T-cell (primary cell): ENCODE measurements around the gene PDZD7. TPM values are rescaled to one million over a fixed set of nuclear protein-coding genes. Genes with fewer than 3 reads are reported as not detected.
A peak's percentile ranks its signal among the peaks of the same experiment; 100 is the strongest.

Experiments used
- ATAC-seq, 4 experiments: fragments of 200-7000 bp in 3 of 4; fragments of 150-1000 bp in 1 of 4; cut with Tn5 transposase; replicated peaks in 1 of 4; 1 replicate in 3 of 4; 2 replicates in 1 of 4; pipeline ENCODE4 v1.10.0; 2021; ENCODE audit warnings: moderate library complexity in 3 of 4, mild to moderate bottlenecking in 2 of 4, moderate number of reproducible peaks in 1 of 4
- CTCF ChIA-PET, 2 donors: fragments of 300-600 bp; sonication (Branson Sonifier 250); formaldehyde crosslinking; loops; one replicate each; lab custom pipeline; 2022; ENCODE audit warnings: antibody characterized with exemption in 2 of 2; lab: Charles Lee
- POLR2A ChIA-PET, 2 donors: fragments of 300-600 bp; sonication (Branson Sonifier 250); formaldehyde crosslinking; loops; one replicate each; lab custom pipeline; 2022; ENCODE audit warnings: antibody characterized with exemption in 2 of 2; lab: Charles Lee
- DNase-seq, 35 experiments: peaks; one replicate each; pipeline versions ENCODE4 v3.0.0 to v3.0.0-alpha.2; 2013 to 2023
- H3K27ac ChIP-seq: one replicate; pipeline ENCODE4 v1.5.1; 2013; ENCODE audit warnings: low read length
- H3K27me3 ChIP-seq, 2 experiments: replicated peaks in 1 of 2; 1 replicate in 1 of 2; 2 replicates in 1 of 2; pipeline versions ENCODE4 v1.6.1 to v1.7.0; 2013; ENCODE audit warnings: low read length in 1 of 2, mixed read lengths in 1 of 2; ENCODE audit not compliant: control insufficient read depth in 2 of 2, insufficient read depth in 2 of 2; ENCODE audit errors: extremely low read depth in 1 of 2
- H3K36me3 ChIP-seq, 2 donors: 1 replicate in 1 of 2; 2 replicates in 1 of 2; pipeline versions ENCODE4 v1.6.1 to v1.7.0; 2013; ENCODE audit warnings: low read length in 1 of 2; ENCODE audit not compliant: control insufficient read depth in 2 of 2, insufficient read depth in 1 of 2; ENCODE audit errors: extremely low read depth in 1 of 2
- H3K4me1 ChIP-seq, 2 experiments: 1 replicate in 1 of 2; 2 replicates in 1 of 2; pipeline versions ENCODE4 v1.6.1 to v1.7.0; 2013; ENCODE audit warnings: low read length in 2 of 2, mixed read lengths in 1 of 2; ENCODE audit not compliant: insufficient read depth in 2 of 2, control insufficient read depth in 1 of 2; ENCODE audit errors: extremely low read depth in 1 of 2
- H3K4me3 ChIP-seq, 2 donors: 1 replicate in 1 of 2; 2 replicates in 1 of 2; pipeline versions ENCODE4 v1.5.1 to v1.7.0; 2013; ENCODE audit warnings: mild to moderate bottlenecking in 2 of 2, low read length in 1 of 2, moderate library complexity in 1 of 2; ENCODE audit not compliant: control insufficient read depth in 1 of 2; ENCODE audit errors: extremely low read depth in 1 of 2
- H3K9me3 ChIP-seq: 2 replicates; pipeline ENCODE4 v1.7.0; 2013
- H3K27ac Mint-ChIP-seq, 2 donors: one replicate each; pipeline ENCODE4 v1.8.0; 2020 to 2021; ENCODE audit warnings: mild to moderate bottlenecking in 2 of 2, mixed read lengths in 2 of 2
- H3K27me3 Mint-ChIP-seq, 2 donors: one replicate each; pipeline ENCODE4 v1.8.0; 2021 to 2022; ENCODE audit warnings: mixed read lengths in 2 of 2
- H3K36me3 Mint-ChIP-seq: one replicate; pipeline ENCODE4 v1.8.0; 2021; ENCODE audit warnings: mixed read lengths
- H3K4me1 Mint-ChIP-seq, 3 donors: one replicate each; pipeline ENCODE4 v1.8.0; 2020 to 2022; ENCODE audit warnings: mixed read lengths in 3 of 3, mild to moderate bottlenecking in 1 of 3
- H3K4me3 Mint-ChIP-seq, 3 donors: one replicate each; pipeline ENCODE4 v1.8.0; 2020 to 2022; ENCODE audit warnings: mild to moderate bottlenecking in 3 of 3, mixed read lengths in 3 of 3, moderate library complexity in 3 of 3
- H3K9me3 Mint-ChIP-seq, 3 donors: one replicate each; pipeline ENCODE4 v1.8.0; 2020 to 2022; ENCODE audit warnings: mixed read lengths in 3 of 3
- WGBS: methylation state at CpG from one replicate; pipeline ENCODE4 v1.1.5; 2013; ENCODE audit warnings: missing lambda C conversion rate; ENCODE audit not compliant: insufficient coverage; 5-methylcytosine and 5-hydroxymethylcytosine counted together
- total RNA-seq, 35 experiments: library from RNA in 6 of 35; stranded (reverse) in 6 of 35; fragments of 120-200 nt in 1 of 35; gene quantifications; one replicate each; pipeline versions ENCODE4 v1.2.1 to v1.2.4 and lab custom pipeline; 2013 to 2026

The PDZD7 gene
- total RNA-seq, 5 donors from 2014 or later (not counting 1 experiment from before 2014, with no cell fraction given) = 1.7 to 2.7 (median 2.3) TPM

DNA sequence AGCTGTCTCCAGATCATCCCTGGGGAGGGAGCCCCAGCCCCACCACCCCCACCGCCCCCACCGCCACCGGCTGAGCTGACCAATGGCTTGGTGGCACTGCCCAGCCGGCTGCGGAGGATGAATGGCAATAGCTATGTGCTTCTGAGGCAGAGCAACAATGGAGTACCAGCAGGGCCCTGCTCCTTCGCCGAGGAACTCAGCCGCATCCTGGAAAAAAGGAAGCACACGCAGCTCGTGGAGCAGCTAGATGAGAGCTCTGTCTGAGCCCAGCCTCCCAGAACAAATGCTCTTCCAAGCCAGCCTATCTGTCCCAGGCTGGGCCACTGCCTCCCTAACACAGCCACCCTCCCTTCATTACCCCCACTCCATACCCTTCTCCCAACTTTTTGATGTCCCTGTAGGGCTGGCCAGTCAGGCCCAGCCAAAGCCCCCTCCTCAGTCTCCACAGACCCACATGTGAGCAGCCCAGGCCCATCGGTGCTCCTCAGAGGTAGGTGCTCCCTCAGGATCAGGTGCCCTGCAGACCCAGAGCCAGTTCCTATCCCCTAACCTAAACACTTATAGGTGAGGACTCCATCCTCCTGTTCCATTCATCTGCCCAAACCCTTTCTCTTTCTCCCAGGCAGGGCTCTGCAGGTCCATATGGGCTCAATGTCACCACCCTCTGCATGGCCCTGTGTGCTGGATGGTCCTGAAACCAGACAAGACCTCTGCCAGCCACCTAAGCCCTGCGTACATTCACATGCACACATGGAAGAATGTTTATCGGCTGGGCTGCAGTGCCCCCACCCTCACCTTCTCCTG lies 46.9 kb downstream of the PDZD7 start:
- Mint-ChIP-seq H3K27ac (no peak overlapping the region), H3K9me3 (no peaks in the 10 kb centered on the region), H3K27me3 (no peaks in the 10 kb centered on the region), H3K36me3 (peaks cover 42% of the 10 kb centered on the region), H3K4me3 (no peak overlapping the region), H3K4me1 (peaks cover 18 to 35% (median 31%) of the 10 kb centered on the region in 3 donors)
- Histone ChIP-seq H3K4me1 (peaks cover 7 to 31% of the 10 kb centered on the region in 2 experiments), H3K27ac (no peak overlapping the region), H3K36me3 (peaks cover 15 to 36% of the 10 kb centered on the region in 2 donors), H3K4me3 (no peak overlapping the region), H3K9me3 (no peaks in the 10 kb centered on the region), H3K27me3 (no peaks in the 10 kb centered on the region)
- no peak for DNase-seq
- 94% methylated on average over 8 of the region's 13 CpGs for WGBS
- ATAC-seq = no peak
- ChIA-PET POLR2A (no interaction called here), CTCF (interaction anchor here in 1 of 2 donors (1.5 kb wide), 1 partner anchor 30 kb away, joined by 5 read pairs; no protein-coding TSS in a partner anchor)

DNA sequence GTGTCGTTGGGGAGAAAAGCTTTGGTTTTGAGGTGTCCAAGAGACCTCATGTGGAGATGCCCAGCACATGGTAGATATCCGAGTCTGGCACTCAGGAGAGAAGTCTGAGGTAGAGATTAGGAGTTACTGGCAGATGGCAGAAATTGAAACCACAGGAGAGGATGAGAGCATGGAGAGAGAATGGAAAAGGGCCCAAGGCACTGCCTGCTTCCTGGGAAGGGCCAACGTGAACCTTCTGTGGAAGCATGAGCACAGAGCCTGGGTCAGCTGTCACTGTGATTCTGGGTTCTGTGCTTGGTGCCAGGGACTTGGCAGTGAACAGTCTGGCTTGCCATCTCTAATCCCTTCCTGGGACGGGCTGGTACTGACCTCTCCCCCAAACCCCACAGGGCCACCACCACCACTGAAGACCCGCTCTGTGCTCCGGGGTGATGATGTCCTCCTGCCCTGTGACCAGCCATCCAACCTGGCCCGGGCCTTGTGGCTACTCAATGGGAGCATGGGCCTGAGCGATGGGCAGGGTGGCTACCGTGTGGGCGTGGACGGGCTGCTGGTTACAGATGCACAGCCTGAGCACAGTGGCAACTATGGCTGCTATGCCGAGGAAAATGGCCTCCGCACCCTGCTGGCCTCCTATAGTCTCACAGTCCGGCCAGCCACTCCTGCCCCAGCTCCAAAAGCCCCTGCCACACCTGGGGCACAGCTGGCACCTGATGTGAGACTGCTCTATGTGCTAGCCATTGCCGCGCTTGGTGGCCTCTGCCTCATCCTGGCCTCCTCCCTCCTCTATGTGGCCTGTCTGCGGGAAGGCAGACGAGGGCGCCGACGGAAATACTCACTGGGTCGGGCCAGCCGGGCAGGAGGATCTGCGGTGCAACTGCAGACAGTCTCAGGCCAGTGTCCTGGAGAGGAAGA lies 47.8 kb downstream of the PDZD7 start:
- H3K27ac ChIP-seq = no peak overlapping the region
- Mint-ChIP-seq H3K4me1 (peaks cover 18 to 34% (median 29%) of the 10 kb centered on the region in 3 donors), H3K27ac (no peak overlapping the region), H3K9me3 (no peaks in the 10 kb centered on the region), H3K27me3 (no peaks in the 10 kb centered on the region), H3K36me3 (peaks cover 44% of the 10 kb centered on the region), H3K4me3 (no peak overlapping the region)
- H3K36me3 ChIP-seq = peaks cover 12 to 35% of the 10 kb centered on the region in 2 donors
- no peak overlapping the region for H3K4me3 ChIP-seq
- H3K4me1 ChIP-seq = peaks cover 7 to 22% of the 10 kb centered on the region in 2 experiments
- CTCF ChIA-PET = no interaction called here
- no peak for ATAC-seq
- DNase-seq = peak in 1 of 35 experiments; percentile 8
- POLR2A ChIA-PET = no interaction called here
- H3K9me3 ChIP-seq = no peaks in the 10 kb centered on the region
- no peaks in the 10 kb centered on the region for H3K27me3 ChIP-seq
- 95% methylated on average over 20 of the region's 24 CpGs for WGBS

- Histone ChIP-seq H3K27me3 (no peaks in the 10 kb centered on the region), H3K4me1 (peaks cover 1 to 5% of the 10 kb centered on the region in 2 experiments), H3K27ac (no peak overlapping the region), H3K36me3 (peaks cover 17 to 35% of the 10 kb centered on the region in 2 donors), H3K4me3 (no peak overlapping the region), H3K9me3 (no peaks in the 10 kb centered on the region)
- Mint-ChIP-seq H3K27me3 (no peaks in the 10 kb centered on the region), H3K27ac (no peak overlapping the region), H3K9me3 (no peaks in the 10 kb centered on the region), H3K4me3 (no peak overlapping the region), H3K36me3 (peaks cover 36% of the 10 kb centered on the region), H3K4me1 (peaks cover 7 to 15% (median 10%) of the 10 kb centered on the region in 3 donors)
- 100% methylated on average over 2 of the region's 5 CpGs for WGBS
- no peak for ATAC-seq
- ChIA-PET CTCF (no interaction called here), POLR2A (no interaction called here)
- DNase-seq = no peak
These were observed 49.7 kb downstream of the PDZD7 start for GRCh38 chr10:100981178-100981772.

- ATAC-seq (no peak), DNase-seq (peak in 1 of 35 experiments; percentile 12)
- ChIA-PET CTCF (no interaction called here), POLR2A (no interaction called here)
- peaks cover 3 to 9% (median 5%) of the 10 kb centered on the region in 3 donors for H3K4me1 Mint-ChIP-seq
- H3K36me3 Mint-ChIP-seq = peaks cover 37% of the 10 kb centered on the region
- H3K4me3 Mint-ChIP-seq = no peak overlapping the region
- H3K27me3 Mint-ChIP-seq = no peaks in the 10 kb centered on the region
- Histone ChIP-seq H3K4me1 (peaks cover 0 to under 1% of the 10 kb centered on the region in 2 experiments), H3K27ac (no peak overlapping the region), H3K27me3 (no peaks in the 10 kb centered on the region), H3K9me3 (no peaks in the 10 kb centered on the region), H3K36me3 (peaks cover 17 to 35% of the 10 kb centered on the region in 2 donors), H3K4me3 (no peak overlapping the region)
- H3K9me3 Mint-ChIP-seq = no peaks in the 10 kb centered on the region
- no peak overlapping the region for H3K27ac Mint-ChIP-seq
- 94% methylated on average over 3 of the region's 7 CpGs for WGBS
These were observed 50.2 kb downstream of the PDZD7 start for GRCh38 chr10:100980711-100981110.

- WGBS = 89% methylated on average over 1 of the region's 2 CpGs
- H3K9me3 Mint-ChIP-seq = no peaks in the 10 kb centered on the region
- H3K4me3 ChIP-seq = no peak overlapping the region
- no peak for DNase-seq
- H3K27ac ChIP-seq = no peak overlapping the region
- ATAC-seq = no peak
- POLR2A ChIA-PET = no interaction called here
- no peaks in the 10 kb centered on the region for H3K4me1 ChIP-seq
- H3K27ac Mint-ChIP-seq = no peak overlapping the region
- H3K27me3 ChIP-seq = no peaks in the 10 kb centered on the region
- no peaks in the 10 kb centered on the region for H3K27me3 Mint-ChIP-seq
- peaks cover 0 to 5% (median 1%) of the 10 kb centered on the region in 3 donors for H3K4me1 Mint-ChIP-seq
- H3K36me3 ChIP-seq = peaks cover 17 to 31% of the 10 kb centered on the region in 2 donors
- no peaks in the 10 kb centered on the region for H3K9me3 ChIP-seq
- CTCF ChIA-PET = no interaction called here
- peaks cover 35% of the 10 kb centered on the region for H3K36me3 Mint-ChIP-seq
- no peak overlapping the region for H3K4me3 Mint-ChIP-seq
These were observed 50.6 kb downstream of the PDZD7 start for GRCh38 chr10:100980311-100980710.

DNA sequence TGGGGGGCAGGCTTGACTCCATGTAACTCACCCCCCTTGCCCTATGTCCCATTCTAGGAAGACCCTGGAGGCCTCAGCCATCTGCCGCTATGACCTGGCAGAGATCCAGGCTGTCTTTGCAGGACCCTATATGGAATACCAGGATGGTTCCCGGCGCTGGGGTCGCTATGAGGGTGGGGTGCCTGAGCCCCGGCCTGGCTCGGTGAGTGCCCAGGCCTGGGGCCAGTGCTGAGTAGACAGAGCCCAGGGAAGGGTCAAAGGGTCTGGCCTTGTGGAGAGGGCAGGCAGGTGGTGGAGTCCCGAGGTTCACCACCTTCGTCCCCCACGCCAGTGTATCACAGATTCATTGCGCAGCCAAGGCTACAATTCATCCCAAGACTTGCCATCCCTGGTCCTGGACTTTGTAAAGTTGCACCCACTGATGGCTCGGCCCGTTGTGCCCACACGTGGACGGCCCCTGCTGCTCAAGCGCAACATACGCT lies 51.1 kb downstream of the PDZD7 start:
- Mint-ChIP-seq H3K36me3 (peaks cover 34% of the 10 kb centered on the region), H3K27me3 (no peaks in the 10 kb centered on the region), H3K27ac (no peak overlapping the region), H3K9me3 (no peaks in the 10 kb centered on the region), H3K4me3 (no peak overlapping the region), H3K4me1 (peaks cover 0 to 2% (median 1%) of the 10 kb centered on the region in 3 donors)
- CTCF ChIA-PET = no interaction called here
- H3K9me3 ChIP-seq = no peaks in the 10 kb centered on the region
- ATAC-seq = no peak
- no peak for DNase-seq
- H3K27ac ChIP-seq = no peak overlapping the region
- H3K4me3 ChIP-seq = no peak overlapping the region
- H3K27me3 ChIP-seq = no peaks in the 10 kb centered on the region
- WGBS = 96% methylated on average over 16 of the region's 16 CpGs
- H3K36me3 ChIP-seq = peaks cover 17 to 31% of the 10 kb centered on the region in 2 donors
- POLR2A ChIA-PET = no interaction called here
- H3K4me1 ChIP-seq = no peaks in the 10 kb centered on the region
